Breast epithelium (tissue), 4 donors: ENCODE results near the gene IFNGR2. TPM values are rescaled to one million over a fixed set of nuclear protein-coding genes. Genes with fewer than 3 reads are reported as not detected.

Experiments used
- DNase-seq, 2 donors: peaks; one replicate each; pipeline ENCODE4 v3.0.0-alpha.2; 2019; ENCODE audit warnings: low spot score in 2 of 2
- H3K27ac ChIP-seq, 2 donors: fragments of 200-600 bp; sonication (generic) in 1 of 2; one replicate each; pipeline ENCODE4 v1.5.1; 2016 to 2019; ENCODE audit warnings: mild to moderate bottlenecking in 1 of 2
- H3K27me3 ChIP-seq, 2 donors: fragments of 200-600 bp; sonication (generic) in 1 of 2; one replicate each; pipeline versions ENCODE4 v1.5.1 to v1.6.0; 2017 to 2019; ENCODE audit warnings: control low read depth in 1 of 2, mild to moderate bottlenecking in 1 of 2
- H3K36me3 ChIP-seq: fragments of 200-600 bp; one replicate; pipeline ENCODE4 v1.5.1; 2019
- H3K4me1 ChIP-seq, 2 donors: fragments of 200-600 bp; sonication (generic); one replicate each; pipeline ENCODE4 v1.5.1; 2016 to 2019; ENCODE audit warnings: control low read depth in 1 of 2
- H3K4me3 ChIP-seq, 3 donors: fragments of 200-600 bp; sonication (generic); 1 replicate in 2 of 3; 2 replicates in 1 of 3; pipeline ENCODE4 v1.5.1; 2016 to 2019; ENCODE audit warnings: mild to moderate bottlenecking in 3 of 3, moderate library complexity in 2 of 3
- H3K9me3 ChIP-seq, 2 donors: fragments of 200-600 bp; sonication (generic) in 1 of 2; one replicate each; pipeline ENCODE4 v1.5.1; 2016 to 2019; ENCODE audit warnings: control low read depth in 1 of 2
- CTCF ChIP-seq, 3 donors: fragments of 450-650 bp; IDR thresholded peaks; one replicate each; pipeline ENCODE4 v1.5.1; 2016 to 2017; ENCODE audit warnings: antibody characterized with exemption in 3 of 3, mild to moderate bottlenecking in 3 of 3, moderate library complexity in 3 of 3
- POLR2A ChIP-seq: fragments of 450-650 bp; IDR thresholded peaks from one replicate; pipeline ENCODE4 v1.6.1; 2016; ENCODE audit warnings: antibody characterized with exemption, mild to moderate bottlenecking, moderate library complexity
- POLR2AphosphoS5 ChIP-seq, 3 donors: sonication (generic); formaldehyde crosslinking; IDR thresholded peaks; one replicate each; pipeline ENCODE4 v1.6.1; 2017; ENCODE audit warnings: antibody characterized with exemption in 3 of 3
- intact Hi-C: fragments of 100-400 bp; cut with DNase I; formaldehyde crosslinking; loops from one replicate; pipeline ENCODE4 v1.15.1; 2023; ENCODE audit warnings: low total_unique reads
- total RNA-seq, 3 donors: library from RNA; depleted of rRNA; stranded (reverse); fragments of >200 nt; gene quantifications; one replicate each; pipeline ENCODE4 v1.1.0, GENCODE V29; 2016

The IFNGR2 gene
- total RNA-seq, 3 donors from 2014 or later: 61.6 to 76.7 (median 70.8) TPM

GRCh38 chr21:33367309-33367973 is 35.8 kb upstream of the IFNGR2 start:
- Histone ChIP-seq H3K36me3 (no peaks in the 10 kb centered on the region), H3K27ac (no peak overlapping the region), H3K9me3 (peaks cover 6 to 23% of the 10 kb centered on the region in 2 donors), H3K27me3 (no peaks in the 10 kb centered on the region), H3K4me3 (no peak overlapping the region), H3K4me1 (no peaks in the 10 kb centered on the region)
- intact Hi-C loops: no loop called here
- no peak for DNase-seq
- TF ChIP-seq POLR2A (no peak), CTCF (IDR thresholded peaks at IDR 0.05) (no peak), POLR2AphosphoS5 (IDR thresholded peaks at IDR 0.05) (no peak)

GRCh38 chr21:33368124-33368523 is 35.1 kb upstream of the IFNGR2 start:
- intact Hi-C loops: no loop called here
- Histone ChIP-seq H3K9me3 (peaks cover 6 to 23% of the 10 kb centered on the region in 2 donors), H3K27ac (no peak overlapping the region), H3K4me1 (no peaks in the 10 kb centered on the region), H3K36me3 (no peaks in the 10 kb centered on the region), H3K4me3 (no peak overlapping the region), H3K27me3 (no peaks in the 10 kb centered on the region)
- DNase-seq: no peak
- TF ChIP-seq CTCF (IDR thresholded peaks at IDR 0.05): no peak
- no peak for TF ChIP-seq POLR2A
- no peak for TF ChIP-seq POLR2AphosphoS5 (IDR thresholded peaks at IDR 0.05)

GRCh38 chr21:33368576-33368975 is 34.6 kb upstream of the IFNGR2 start:
- no peak for DNase-seq

GRCh38 chr21:33369586-33369985 is 33.6 kb upstream of the IFNGR2 start:
- intact Hi-C loops: no loop called here
- no peak for TF ChIP-seq POLR2A
- TF ChIP-seq POLR2AphosphoS5 (IDR thresholded peaks at IDR 0.05): no peak
- no peak for TF ChIP-seq CTCF (IDR thresholded peaks at IDR 0.05)
- Histone ChIP-seq H3K4me1 (no peaks in the 10 kb centered on the region), H3K4me3 (no peak overlapping the region), H3K27ac (no peak overlapping the region), H3K36me3 (no peaks in the 10 kb centered on the region), H3K9me3 (peaks cover 6 to 23% of the 10 kb centered on the region in 2 donors), H3K27me3 (no peaks in the 10 kb centered on the region)
- DNase-seq: no peak

More at GRCh38 chr21:33368576-33368975, 34.6 kb upstream of the IFNGR2 start:
- Histone ChIP-seq H3K27ac (no peak overlapping the region), H3K36me3 (no peaks in the 10 kb centered on the region), H3K27me3 (no peaks in the 10 kb centered on the region), H3K4me3 (no peak overlapping the region), H3K9me3 (peaks cover 6 to 23% of the 10 kb centered on the region in 2 donors), H3K4me1 (no peaks in the 10 kb centered on the region)
- intact Hi-C loops: no loop called here
- TF ChIP-seq CTCF (IDR thresholded peaks at IDR 0.05): no peak
- TF ChIP-seq POLR2A: no peak

- Histone ChIP-seq H3K27ac (no peak overlapping the region), H3K4me1 (no peaks in the 10 kb centered on the region), H3K4me3 (no peak overlapping the region), H3K36me3 (no peaks in the 10 kb centered on the region), H3K27me3 (no peaks in the 10 kb centered on the region), H3K9me3 (peaks cover 6 to 23% of the 10 kb centered on the region in 2 donors)
- TF ChIP-seq POLR2AphosphoS5 (IDR thresholded peaks at IDR 0.05) (no peak), CTCF (IDR thresholded peaks at IDR 0.05) (no peak), POLR2A (no peak)
- intact Hi-C loops: no loop called here
- DNase-seq: no peak
These were observed 32.9 kb upstream of the IFNGR2 start for GRCh38 chr21:33370305-33370704.
